Stimulated activated CD4-positive, alpha-beta T cell treated with anti-CD3 and anti-CD28 coated beads, Interleukin-12 subunit alpha, Interleukin-12 subunit beta, amount 100 ng/mL, for 24 hours (primary cell): Measurements from ENCODE around the gene CREB3L2.

Experiments used
- DNase-seq, 2 experiments: peaks; one replicate each; pipeline ENCODE4 v3.0.0-alpha.2; 2020; ENCODE audit warnings: low read depth in 2 of 2

Gene CREB3L2

GRCh38 chr7:137951700-137952425 is 50.0 kb downstream of the CREB3L2 start:
- no peak for DNase-seq

- no peak for DNase-seq
Observed at GRCh38 chr7:137950967-137951366, 50.9 kb downstream of the CREB3L2 start.

GRCh38 chr7:137950263-137950621 is 51.6 kb downstream of the CREB3L2 start:
- DNase-seq: no peak

- DNase-seq: no peak
Observed at GRCh38 chr7:137949416-137950262, 52.2 kb downstream of the CREB3L2 start.

GRCh38 chr7:137948845-137949330 is 53.0 kb downstream of the CREB3L2 start:
- DNase-seq: no peak

- DNase-seq: no peak
Observed at GRCh38 chr7:137948083-137948844, 53.6 kb downstream of the CREB3L2 start.

GRCh38 chr7:137947046-137947445 is 54.8 kb downstream of the CREB3L2 start:
- no peak for DNase-seq

- no peak for DNase-seq
Observed at GRCh38 chr7:137946011-137946410, 55.9 kb downstream of the CREB3L2 start.

GRCh38 chr7:137944168-137944567 is 57.7 kb downstream of the CREB3L2 start:
- no peak for DNase-seq

GRCh38 chr7:137943132-137943551 is 58.7 kb downstream of the CREB3L2 start:
- no peak for DNase-seq

- no peak for DNase-seq
Observed at GRCh38 chr7:137942484-137943115, 59.3 kb downstream of the CREB3L2 start.

- DNase-seq: no peak
Observed at GRCh38 chr7:137940656-137941518, 61.0 kb downstream of the CREB3L2 start.

- no peak for DNase-seq
Observed at GRCh38 chr7:137940218-137940617, 61.7 kb downstream of the CREB3L2 start.

- no peak for DNase-seq
Observed at GRCh38 chr7:137937202-137937560, 64.7 kb downstream of the CREB3L2 start.

GRCh38 chr7:137936509-137937201 is 65.2 kb downstream of the CREB3L2 start:
- no peak for DNase-seq

- DNase-seq: no peak
Observed at GRCh38 chr7:137935884-137936508, 65.9 kb downstream of the CREB3L2 start.

- no peak for DNase-seq
Observed at GRCh38 chr7:137934941-137935883, 66.7 kb downstream of the CREB3L2 start.

GRCh38 chr7:137934176-137934826 is 67.6 kb downstream of the CREB3L2 start:
- no peak for DNase-seq
